HepG2 (cell line): ENCODE results near the gene GRM1. TPM values are rescaled to one million over a fixed set of nuclear protein-coding genes. Genes with fewer than 3 reads are reported as not detected.
A peak's percentile ranks its signal among the peaks of the same experiment; 100 is the strongest.

Source experiments
- AHDC1 ChIP-seq: sonication (generic); formaldehyde crosslinking; IDR thresholded peaks from 2 replicates; pipeline ENCODE4 v1.5.1; 2020; ENCODE audit warnings: mild to moderate bottlenecking, missing genetic modification reagents, borderline replicate concordance
- AKNA ChIP-seq: sonication (generic); formaldehyde crosslinking; IDR thresholded peaks from 2 replicates; pipeline ENCODE4 v1.4.0; 2020; ENCODE audit warnings: missing genetic modification reagents, borderline replicate concordance
- CENPT ChIP-seq: sonication (generic); formaldehyde crosslinking; IDR thresholded peaks from 2 replicates; pipeline ENCODE4 v1.8.0; 2022; ENCODE audit warnings: low read depth, mild to moderate bottlenecking, moderate library complexity, missing genetic modification reagents
- FOXO4 ChIP-seq: sonication (generic); formaldehyde crosslinking; conservative IDR thresholded peaks from 2 replicates; pipeline ENCODE4 v1.8.1; 2023; ENCODE audit warnings: missing genetic modification reagents
- MXD1 ChIP-seq: sonication (generic); formaldehyde crosslinking; IDR thresholded peaks from 2 replicates; pipeline ENCODE4 v1.4.0; 2020; ENCODE audit warnings: mild to moderate bottlenecking, missing genetic modification reagents
- ZFP90 ChIP-seq: sonication (generic); formaldehyde crosslinking; IDR thresholded peaks from 2 replicates; pipeline ENCODE4 v1.8.0; 2022; ENCODE audit warnings: missing genetic modification reagents, mild to moderate bottlenecking, inconsistent platforms, borderline replicate concordance
- ZUFSP ChIP-seq: sonication (generic); formaldehyde crosslinking; IDR thresholded peaks from 2 replicates; pipeline ENCODE4 v1.9.0; 2021; ENCODE audit warnings: missing genetic modification reagents, mild to moderate bottlenecking, borderline replicate concordance
- polyA plus RNA-seq, 8 experiments: library from polyadenylated mRNA; depleted of rRNA in 3 of 8; stranded (reverse) in 7 of 8; unstranded in 1 of 8; fragments of >200 nt; fragmentation: Illumina TruSeq in 4 of 8; extraction: Trizol in 4 of 8; gene quantifications; 2 replicates each; pipeline versions ENCODE4 v1.2.1 to v1.2.3, GENCODE V29; 2011 to 2016; ENCODE audit warnings: low read depth in 4 of 8, missing spikeins in 1 of 8, mixed read lengths in 1 of 8; ENCODE audit not compliant: insufficient read depth in 1 of 8
- total RNA-seq, 5 experiments: library from RNA; depleted of rRNA; stranded (reverse); fragments of >200 nt; fragmentation: Illumina TruSeq; extraction: Trizol; gene quantifications; 2 replicates each; pipeline ENCODE4 v1.2.3, GENCODE V29; 2016; ENCODE audit warnings: low read depth in 1 of 5
- TF ChIP-seq, protein P1 (sequence below): sonication (generic); formaldehyde crosslinking; IDR thresholded peaks from 2 replicates; pipeline ENCODE4 v1.5.0; 2020; ENCODE audit warnings: mild to moderate bottlenecking, low read depth, missing genetic modification reagents, borderline replicate concordance

Gene GRM1
- total and polyA plus RNA-seq, 2 of the 13 experiments (the other 11 are each of a cell fraction or from before 2014, with no cell fraction given), result 0.09 TPM; not detected in 1

GRCh38 chr6:146028252-146028795 lies 538 bp upstream of the GRM1 start (continued):
- TF ChIP-seq ZFP90 (peak; percentile 96), ZUFSP (CRISPR knock-in tag) (no peak), AKNA (CRISPR knock-in tag) (peak; percentile 97), CENPT (CRISPR knock-in tag) (peak; percentile 88; the same call in 1 of the 2 replicates), AHDC1 (peak; percentile 52; the same call in 1 of the 2 replicates), MXD1 (CRISPR knock-in tag) (peak; percentile 79), FOXO4 (CRISPR knock-in tag) (0 out of 2 replicates have a peak, but pooled peaks have one; percentile 81)
- TF ChIP-seq, protein P1, sequence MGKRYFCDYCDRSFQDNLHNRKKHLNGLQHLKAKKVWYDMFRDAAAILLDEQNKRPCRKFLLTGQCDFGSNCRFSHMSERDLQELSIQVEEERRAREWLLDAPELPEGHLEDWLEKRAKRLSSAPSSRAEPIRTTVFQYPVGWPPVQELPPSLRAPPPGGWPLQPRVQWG (CRISPR knock-in tag), result no peak
